ENCODE results near the gene CCM2L.

CCM2L gene

GRCh38 chr20:31992086-31992485 is 18.2 kb upstream of the CCM2L start:
- no peak for DNase-seq (ENCODE audit: low read depth in 2 of 2)

- no peak for DNase-seq (ENCODE audit: low read depth in 2 of 2)
Observed at GRCh38 chr20:31996996-31997395, 13.2 kb upstream of the CCM2L start.

- DNase-seq (ENCODE audit: low read depth in 2 of 2): no peak
Observed at GRCh38 chr20:31998246-31998645, 12.0 kb upstream of the CCM2L start.

GRCh38 chr20:32003325-32003724 is 6.9 kb upstream of the CCM2L start:
- DNase-seq (ENCODE audit: low read depth in 2 of 2): no peak

GRCh38 chr20:32004963-32005362 is 5.3 kb upstream of the CCM2L start:
- DNase-seq (ENCODE audit: low read depth in 2 of 2): no peak

GRCh38 chr20:32006053-32006452 is 4.2 kb upstream of the CCM2L start:
- no peak for DNase-seq (ENCODE audit: low read depth in 2 of 2)

- no peak for DNase-seq (ENCODE audit: low read depth in 2 of 2)
Observed at GRCh38 chr20:32006841-32007786, 3.1 kb upstream of the CCM2L start.

- no peak for DNase-seq (ENCODE audit: low read depth in 2 of 2)
Observed at GRCh38 chr20:32007787-32008616, 2.2 kb upstream of the CCM2L start.

- no peak for DNase-seq (ENCODE audit: low read depth in 2 of 2)
Observed at GRCh38 chr20:32009564-32009963, 674 bp upstream of the CCM2L start.

GRCh38 chr20:32010666-32011065 is 428 bp downstream of the CCM2L start:
- no peak for DNase-seq (ENCODE audit: low read depth in 2 of 2)

- no peak for DNase-seq (ENCODE audit: low read depth in 2 of 2)
Observed at GRCh38 chr20:32012159-32012688, 2.0 kb downstream of the CCM2L start.

GRCh38 chr20:32013326-32013725 is 3.1 kb downstream of the CCM2L start:
- DNase-seq (ENCODE audit: low read depth in 2 of 2): no peak

GRCh38 chr20:32017711-32018251 is 7.5 kb downstream of the CCM2L start:
- DNase-seq (ENCODE audit: low read depth in 2 of 2): no peak

- peak in 1 of 2 donors; percentile 47 for DNase-seq (ENCODE audit: low read depth in 2 of 2)
Observed at GRCh38 chr20:32018269-32019155, 8.3 kb downstream of the CCM2L start.

GRCh38 chr20:32019156-32019510 is 8.9 kb downstream of the CCM2L start:
- no peak for DNase-seq (ENCODE audit: low read depth in 2 of 2)

GRCh38 chr20:32019563-32020463 is 9.6 kb downstream of the CCM2L start:
- no peak for DNase-seq (ENCODE audit: low read depth in 2 of 2)

GRCh38 chr20:32021091-32021490 is 10.9 kb downstream of the CCM2L start:
- no peak for DNase-seq (ENCODE audit: low read depth in 2 of 2)

GRCh38 chr20:32024683-32025295 is 14.6 kb downstream of the CCM2L start:
- DNase-seq (ENCODE audit: low read depth in 2 of 2): no peak

- no peak for DNase-seq (ENCODE audit: low read depth in 2 of 2)
Observed at GRCh38 chr20:32027643-32028042, 17.4 kb downstream of the CCM2L start.

Measured in stimulated activated CD8-positive, alpha-beta memory T cell treated with anti-CD3 and anti-CD28 coated beads, Interleukin-2, amount 100 ng/mL, for 48 hours (primary cell).